ENCODE results near the gene TMEM106C. TPM values are rescaled to one million over a fixed set of nuclear protein-coding genes. Genes with fewer than 3 reads are reported as not detected.

The TMEM106C gene
- total and polyA plus RNA-seq, 2 of the 13 experiments (the other 11 are each of a cell fraction or from before 2014, with no cell fraction given), result 132 to 192 TPM

GRCh38 chr12:47949441-47950341 is 13.7 kb upstream of the TMEM106C start (continued):
- no peak for TF ChIP-seq KDM1A (CRISPR knock-in tag; IDR thresholded peaks at IDR 0.05)
- no peak for TF ChIP-seq ZBTB34 (CRISPR knock-in tag; IDR thresholded peaks at IDR 0.05)
- TF ChIP-seq ZNF280D (CRISPR knock-in tag; IDR thresholded peaks at IDR 0.05), result 0 out of 2 replicates have a peak, but pooled peaks have one; percentile 35
- TF ChIP-seq RBAK (CRISPR knock-in tag; IDR thresholded peaks at IDR 0.05), result no peak; the same call in 1 of the 2 replicates
- no peak for TF ChIP-seq NFE2L1 (CRISPR knock-in tag; IDR thresholded peaks at IDR 0.05; ENCODE audit: borderline replicate concordance)
- no peak for TF ChIP-seq ZEB1 (IDR thresholded peaks at IDR 0.05; ENCODE audit: insufficient replicate concordance, low read depth)
- TF ChIP-seq TOE1 (CRISPR knock-in tag; IDR thresholded peaks at IDR 0.05), result peak; percentile 55; the same call in 1 of the 2 replicates
- no peak for TF ChIP-seq ZNF460 (CRISPR knock-in tag; IDR thresholded peaks at IDR 0.05; ENCODE audit: borderline replicate concordance)
- TF ChIP-seq ZNF670 (CRISPR knock-in tag; IDR thresholded peaks at IDR 0.05; ENCODE audit: borderline replicate concordance), result no peak
- no peak for TF ChIP-seq BRD4 (CRISPR knock-in tag; IDR thresholded peaks at IDR 0.05)
- no peak; the same call in 1 of the 2 replicates for TF ChIP-seq ZBTB7A (CRISPR knock-in tag; IDR thresholded peaks at IDR 0.05)
- peak; percentile 22; the same call in 1 of the 2 replicates for TF ChIP-seq KDM3A (CRISPR knock-in tag; IDR thresholded peaks at IDR 0.05; ENCODE audit: low read depth)
- TF ChIP-seq EEA1 (CRISPR knock-in tag; IDR thresholded peaks at IDR 0.05; ENCODE audit: borderline replicate concordance), result no peak
- no peak for TF ChIP-seq SIX1 (CRISPR knock-in tag; IDR thresholded peaks at IDR 0.05; ENCODE audit: borderline replicate concordance)
- no peak for TF ChIP-seq SRSF4 (IDR thresholded peaks at IDR 0.05; ENCODE audit: low read depth, low read length, poor library complexity, severe bottlenecking)
- peak; percentile 60; the same call in 1 of the 2 replicates for TF ChIP-seq ZBTB20 (CRISPR knock-in tag; IDR thresholded peaks at IDR 0.05; ENCODE audit: borderline replicate concordance, low read depth)
- TF ChIP-seq NR3C1 (CRISPR knock-in tag; IDR thresholded peaks at IDR 0.05), result no peak
- no peak for TF ChIP-seq THAP9 (CRISPR knock-in tag; IDR thresholded peaks at IDR 0.05; ENCODE audit: borderline replicate concordance)
- TF ChIP-seq ZNF816 (CRISPR knock-in tag; IDR thresholded peaks at IDR 0.05; ENCODE audit: borderline replicate concordance), result peak; percentile 38; the same call in 1 of the 2 replicates
- no peak for TF ChIP-seq ZNF260 (CRISPR knock-in tag; IDR thresholded peaks at IDR 0.05; ENCODE audit: borderline replicate concordance, low read depth)

Data from HepG2 (cell line).